K562 (cell line): ENCODE data around the gene KCP. TPM values are rescaled to one million over a fixed set of nuclear protein-coding genes. Genes with fewer than 3 reads are reported as not detected.

Source experiments
- ATAC-seq: fragments of 200-7000 bp; cut with Tn5 transposase; 3 replicates; pipeline ENCODE4 v1.9.1; 2020; ENCODE audit warnings: moderate library complexity
- BruUV-seq: library from RNA; stranded (reverse); fragments of 400-500 nt; replicated peaks from 2 replicates; lab custom pipeline; 2021; lab: Mats Ljungman, UMichigan
- CTCF ChIA-PET: fragments of 300-600 bp; formaldehyde crosslinking; extraction: SDS; loops from one replicate; lab custom pipeline; 2021; ENCODE audit warnings: low intra/inter-chr PET ratio; lab: Yijun Ruan, JAX
- POLR2A ChIA-PET: fragments of 300-600, 350-650 bp; sonication (Branson Sonifier 250); formaldehyde crosslinking; extraction: SDS; loops from one replicate; lab custom pipeline; 2021; ENCODE audit warnings: antibody characterized with exemption, inconsistent platforms; lab: Yijun Ruan, JAX
- DNase-seq, 4 experiments: peaks; one replicate each; pipeline versions ENCODE4 v3.0.0 to v3.0.0-alpha.2; 2011 to 2018; ENCODE audit warnings: low spot score in 3 of 4, mixed read lengths in 3 of 4; ENCODE audit errors: extremely low read depth in 1 of 4
- FAIRE-seq: peaks from 2 replicates; lab custom pipeline; 2011; peaks lifted over from hg19 to GRCh38; lab: Jason Lieb, UNC
- H2AFZ ChIP-seq: 2 replicates; pipeline ENCODE4 v1.6.0; 2011; ENCODE audit warnings: low read depth, low read length, control low read depth, inconsistent platforms
- H3K27ac ChIP-seq: fragments of 200-600 bp; 3 replicates; pipeline ENCODE4 v1.8.0; 2011; ENCODE audit warnings: low read depth, mild to moderate bottlenecking, control low read depth, inconsistent platforms, low read length, moderate library complexity, mixed read lengths; ENCODE audit errors: extremely low read depth
- H3K27me3 ChIP-seq, 2 experiments: fragments of 300-600 bp in 1 of 2; 2 replicates in 1 of 2; 3 replicates in 1 of 2; pipeline versions ENCODE4 v1.6.0 to v1.8.0; 2011; ENCODE audit warnings: inconsistent platforms in 2 of 2, low read length in 2 of 2, mild to moderate bottlenecking in 1 of 2, mixed read lengths in 1 of 2, moderate library complexity in 1 of 2; ENCODE audit not compliant: control insufficient read depth in 2 of 2, insufficient read depth in 2 of 2
- H3K36me3 ChIP-seq: fragments of 300-600 bp; 3 replicates; pipeline ENCODE4 v1.8.0; 2011; ENCODE audit warnings: mild to moderate bottlenecking, low read length, inconsistent platforms; ENCODE audit not compliant: control insufficient read depth, insufficient read depth
- H3K4me1 ChIP-seq, 2 experiments: fragments of 200-600 bp in 1 of 2; replicated peaks in 1 of 2; 2 replicates in 1 of 2; 3 replicates in 1 of 2; pipeline versions ENCODE4 v1.5.1 to v1.8.0; 2011; ENCODE audit warnings: inconsistent platforms in 2 of 2, low read length in 2 of 2, mild to moderate bottlenecking in 1 of 2, mixed read lengths in 1 of 2, moderate library complexity in 1 of 2; ENCODE audit not compliant: control insufficient read depth in 2 of 2, insufficient read depth in 2 of 2
- H3K4me2 ChIP-seq: 2 replicates; pipeline ENCODE4 v1.6.1; 2011; ENCODE audit warnings: low read length, control low read depth, inconsistent platforms, mixed read lengths; ENCODE audit not compliant: insufficient read depth
- H3K4me3 ChIP-seq: fragments of 200-600 bp; sonication (generic), shearing (Covaris generic); 2 replicates; pipeline ENCODE4 v1.5.1; 2016; ENCODE audit warnings: control low read depth, inconsistent platforms
- H3K79me2 ChIP-seq: fragments of 200-600 bp; 3 replicates; pipeline ENCODE4 v1.8.0; 2011; ENCODE audit warnings: low read length, inconsistent platforms; ENCODE audit not compliant: control insufficient read depth, insufficient read depth
- H3K9ac ChIP-seq, 2 experiments: 2 replicates each; pipeline versions ENCODE4 v1.6.0 to v1.6.1; 2011; ENCODE audit warnings: low read depth in 2 of 2, low read length in 2 of 2, control low read depth in 1 of 2, inconsistent platforms in 1 of 2, mild to moderate bottlenecking in 1 of 2, mixed read lengths in 1 of 2; ENCODE audit not compliant: insufficient read depth in 1 of 2
- H3K9me1 ChIP-seq: one replicate; pipeline ENCODE4 v1.6.0; 2011; ENCODE audit warnings: inconsistent platforms, mild to moderate bottlenecking, low read length, moderate library complexity; ENCODE audit not compliant: control insufficient read depth, insufficient read depth
- H3K9me3 ChIP-seq: replicated peaks from 2 replicates; pipeline ENCODE4 v1.5.1; 2011; ENCODE audit warnings: low read depth, low read length, inconsistent platforms; ENCODE audit not compliant: control insufficient read depth, insufficient read depth
- H4K20me1 ChIP-seq: replicated peaks from 2 replicates; pipeline ENCODE4 v1.6.1; 2011; ENCODE audit warnings: low read length, inconsistent platforms, mixed read lengths; ENCODE audit not compliant: control insufficient read depth, insufficient read depth
- CC2D1A ChIP-seq: fragments of 450-650 bp; IDR thresholded peaks from 2 replicates; pipeline ENCODE4 v1.6.1; 2017; ENCODE audit warnings: mild to moderate bottlenecking
- CHAMP1 ChIP-seq: fragments of 450-650 bp; IDR thresholded peaks from 2 replicates; pipeline ENCODE4 v1.6.1; 2016; ENCODE audit warnings: mild to moderate bottlenecking
- CTBP1 ChIP-seq: fragments of 450-650 bp; IDR thresholded peaks from 2 replicates; pipeline ENCODE4 v1.6.1; 2016; ENCODE audit warnings: borderline replicate concordance
- KHSRP ChIP-seq: fragments of 450-650 bp; IDR thresholded peaks from 2 replicates; pipeline ENCODE4 v1.6.1; 2017
- KLF13 ChIP-seq: fragments of 450-650 bp; IDR thresholded peaks from 2 replicates; pipeline ENCODE4 v1.6.1; 2016; ENCODE audit warnings: missing genetic modification characterization, low read depth, mild to moderate bottlenecking, missing compliant biosample characterization, moderate library complexity, borderline replicate concordance
- RBM25 ChIP-seq: fragments of 200-400 bp; formaldehyde crosslinking; IDR thresholded peaks from 2 replicates; pipeline ENCODE4 v1.6.1; 2018; ENCODE audit warnings: low read length, low read depth, moderate library complexity; ENCODE audit not compliant: severe bottlenecking
- RBM34 ChIP-seq: fragments of 200-400 bp; formaldehyde crosslinking; IDR thresholded peaks from 2 replicates; pipeline ENCODE4 v1.6.1; 2018; ENCODE audit warnings: low read length, borderline replicate concordance; ENCODE audit not compliant: insufficient read depth
- SMARCA5 ChIP-seq: fragments of 450-650 bp; IDR thresholded peaks from 2 replicates; pipeline ENCODE4 v1.6.1; 2016
- VEZF1 ChIP-seq: fragments of 200-800 bp; sonication (Bioruptor generic); IDR thresholded peaks from 2 replicates; pipeline ENCODE4 v1.6.1; 2017; ENCODE audit warnings: missing genetic modification characterization, missing compliant biosample characterization
- ZBTB43 ChIP-seq: sonication (generic); formaldehyde crosslinking; IDR thresholded peaks from 2 replicates; pipeline ENCODE4 v1.8.0; 2023; ENCODE audit warnings: mild to moderate bottlenecking, missing genetic modification reagents
- ZNF436 ChIP-seq: fragments of 250-450, 450-650 bp; sonication (Bioruptor Pico); formaldehyde crosslinking; IDR thresholded peaks from 2 replicates; pipeline ENCODE4 v1.7.0; 2020; ENCODE audit warnings: mild to moderate bottlenecking
- ZNF609 ChIP-seq: sonication (generic); formaldehyde crosslinking; IDR thresholded peaks from 2 replicates; pipeline ENCODE4 v1.8.1; 2023; ENCODE audit warnings: missing genetic modification reagents, mild to moderate bottlenecking, borderline replicate concordance
- ZNF75A ChIP-seq: fragments of 450-650 bp; formaldehyde crosslinking; IDR thresholded peaks from 2 replicates; pipeline ENCODE4 v1.4.0; 2020; ENCODE audit warnings: mild to moderate bottlenecking
- WGBS: fragments of 100-300 bp; shearing (Covaris generic); methylation state at CpG from one replicate; pipeline ENCODE4 v1.1.6; 2016; ENCODE audit warnings: low coverage, mixed read lengths; ENCODE audit not compliant: insufficient coverage; ENCODE audit errors: missing lambda C conversion rate; 5-methylcytosine and 5-hydroxymethylcytosine counted together
- in situ Hi-C: fragments of 300-500 bp; cut with MboI; formaldehyde crosslinking; loops from 4 replicates; pipeline ENCODE4 v1.15.0; 2018; ENCODE audit warnings: inconsistent platforms, mixed read lengths
- intact Hi-C: fragments of 100-400 bp; cut with micrococcal nuclease; formaldehyde crosslinking; loops from 2 replicates; pipeline ENCODE4 v1.14.2; 2022
- polyA plus RNA-seq, 8 experiments: library from polyadenylated mRNA; depleted of rRNA in 4 of 8; stranded (reverse) in 5 of 8; unstranded in 3 of 8; fragments of >200 nt; fragmentation: Nextera tagmentation in 2 of 8; fragmentation: Illumina TruSeq in 1 of 8; extraction: Ambion mirVana in 2 of 8; extraction: Trizol in 1 of 8; gene quantifications; 2 replicates each; pipeline versions ENCODE4 v1.2.1 to v1.2.3, GENCODE V29; 2011 to 2014; ENCODE audit warnings: inconsistent platforms in 1 of 8, missing spikeins in 1 of 8
- total RNA-seq, 7 experiments: library from RNA; depleted of rRNA in 6 of 7; stranded (reverse); fragments of >200 nt in 6 of 7; fragmentation: Illumina TruSeq in 2 of 7; extraction: Trizol in 2 of 7; gene quantifications; 2 replicates each; pipeline versions ENCODE4 v1.2.1 to v1.2.3, GENCODE V29; 2011 to 2021; ENCODE audit warnings: low replicate concordance in 1 of 7

Gene KCP
- total and polyA plus RNA-seq, 9 of the 15 experiments (the other 6 are each of a cell fraction or from before 2014, with no cell fraction given) = 0.06 to 0.17 (median 0.12) TPM; not detected in 3

GRCh38 chr7:128889121-128889520 lies 21.4 kb downstream of the KCP start:
- no TSS peak for BruUV-seq
- Histone ChIP-seq H2AFZ (no peak overlapping the region), H4K20me1 (no peaks in the 10 kb centered on the region; the same call in 1 of the 2 replicates), H3K4me1 (peaks cover 0 to 65% of the 10 kb centered on the region in 2 experiments; a peak in 3 of 5 replicates), H3K79me2 (no peaks in the 10 kb centered on the region), H3K36me3 (no peaks in the 10 kb centered on the region), H3K9ac (peak overlapping the region in 1 of 2 experiments; percentile 56; a peak in 1 of 4 replicates), H3K4me3 (no peak overlapping the region), H3K4me2 (no peak overlapping the region), H3K27ac (no peak overlapping the region), H3K9me3 (peaks cover 4% of the 10 kb centered on the region), H3K9me1 (no peaks in the 10 kb centered on the region), H3K27me3 (peaks cover 14 to 55% of the 10 kb centered on the region in 2 experiments)
- no peak for ATAC-seq
- FAIRE-seq = no peak
- 8% methylated on average over 8 of the region's 8 CpGs for WGBS
- POLR2A ChIA-PET = interaction anchor here (1.2 kb wide), 1 partner anchor 202 kb away, joined by 3 read pairs; no protein-coding TSS in a partner anchor
- intact Hi-C loops (no loop called here), in situ Hi-C loops (no loop called here)
- DNase-seq = no peak
- CTCF ChIA-PET = no interaction called here
- TF ChIP-seq ZNF609 (CRISPR knock-in tag) (no peak), ZNF436 (CRISPR knock-in tag) (no peak), CTBP1 (no peak), KLF13 (tag) (no peak), ZBTB43 (CRISPR knock-in tag) (no peak), KHSRP (no peak), SMARCA5 (no peak), ZNF75A (CRISPR knock-in tag) (no peak), CHAMP1 (no peak), CC2D1A (no peak), VEZF1 (CRISPR knock-in tag) (no peak), RBM34 (no peak), RBM25 (no peak)
